Measurements from ENCODE around the gene UTF1. TPM values are rescaled to one million over a fixed set of nuclear protein-coding genes. Genes with fewer than 3 reads are reported as not detected.

UTF1 gene
- total and polyA plus RNA-seq, 9 of the 15 experiments (the other 6 are each of a cell fraction or from before 2014, with no cell fraction given): 0.35 to 0.46 TPM; not detected in 7

DNA sequence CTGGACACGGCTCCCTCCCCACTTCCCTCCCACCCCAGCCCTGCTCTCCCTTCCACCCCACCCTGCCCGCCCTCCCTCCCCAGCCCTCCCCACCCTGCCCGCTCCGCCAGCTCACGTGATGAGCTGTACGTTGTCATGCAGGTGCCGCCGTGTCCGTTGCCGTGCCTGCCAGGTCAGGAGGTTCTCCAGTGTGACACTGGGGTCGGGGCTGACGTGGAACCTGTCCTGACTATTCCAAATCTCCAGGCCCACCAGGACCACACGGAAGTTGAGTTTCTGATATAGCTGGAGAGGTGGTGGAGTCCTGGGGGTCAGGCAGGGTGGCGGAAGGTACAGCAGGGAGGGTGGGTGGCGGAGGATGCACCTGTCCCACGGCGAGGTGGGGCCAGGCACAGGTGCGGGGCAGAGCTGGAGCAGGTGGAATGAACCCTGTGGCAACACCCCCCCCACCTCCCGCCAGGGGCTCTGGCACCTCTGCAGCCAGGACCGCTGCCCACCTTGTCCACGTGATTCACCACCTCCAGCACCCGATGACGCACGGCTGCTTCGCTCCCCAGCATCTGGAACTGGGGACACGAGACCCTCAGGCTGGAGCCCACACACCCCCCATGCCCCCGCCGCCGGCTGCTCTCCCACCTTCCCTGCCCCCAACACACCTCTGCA is 42.4 kb downstream of the UTF1 start:
- no peak overlapping the region for H3K9ac ChIP-seq (ENCODE audit: insufficient read depth in 1 of 2, low read depth in 2 of 2, low read length in 2 of 2)
- no peak for TF ChIP-seq MIER1 (IDR thresholded peaks at IDR 0.05; ENCODE audit: low read depth)
- TF ChIP-seq, protein P1, sequence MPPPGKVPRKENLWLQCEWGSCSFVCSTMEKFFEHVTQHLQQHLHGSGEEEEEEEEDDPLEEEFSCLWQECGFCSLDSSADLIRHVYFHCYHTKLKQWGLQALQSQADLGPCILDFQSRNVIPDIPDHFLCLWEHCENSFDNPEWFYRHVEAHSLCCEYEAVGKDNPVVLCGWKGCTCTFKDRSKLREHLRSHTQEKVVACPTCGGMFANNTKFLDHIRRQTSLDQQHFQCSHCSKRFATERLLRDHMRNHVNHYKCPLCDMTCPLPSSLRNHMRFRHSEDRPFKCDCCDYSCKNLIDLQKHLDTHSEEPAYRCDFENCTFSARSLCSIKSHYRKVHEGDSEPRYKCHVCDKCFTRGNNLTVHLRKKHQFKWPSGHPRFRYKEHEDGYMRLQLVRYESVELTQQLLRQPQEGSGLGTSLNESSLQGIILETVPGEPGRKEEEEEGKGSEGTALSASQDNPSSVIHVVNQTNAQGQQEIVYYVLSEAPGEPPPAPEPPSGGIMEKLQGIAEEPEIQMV (tag; conservative IDR thresholded peaks at IDR 0.05; ENCODE audit: low read depth): no peak
- TF ChIP-seq ETV6 (IDR thresholded peaks at IDR 0.05; ENCODE audit: borderline replicate concordance in 1 of 2, low read depth in 2 of 2, low read length in 1 of 2): no peak
- no peak for TF ChIP-seq ETV6 (CRISPR knock-in tag; IDR thresholded peaks at IDR 0.05; ENCODE audit: borderline replicate concordance)
- no peak for TF ChIP-seq ARHGAP35 (IDR thresholded peaks at IDR 0.05; ENCODE audit: partially characterized antibody)
- TF ChIP-seq, protein P2, sequence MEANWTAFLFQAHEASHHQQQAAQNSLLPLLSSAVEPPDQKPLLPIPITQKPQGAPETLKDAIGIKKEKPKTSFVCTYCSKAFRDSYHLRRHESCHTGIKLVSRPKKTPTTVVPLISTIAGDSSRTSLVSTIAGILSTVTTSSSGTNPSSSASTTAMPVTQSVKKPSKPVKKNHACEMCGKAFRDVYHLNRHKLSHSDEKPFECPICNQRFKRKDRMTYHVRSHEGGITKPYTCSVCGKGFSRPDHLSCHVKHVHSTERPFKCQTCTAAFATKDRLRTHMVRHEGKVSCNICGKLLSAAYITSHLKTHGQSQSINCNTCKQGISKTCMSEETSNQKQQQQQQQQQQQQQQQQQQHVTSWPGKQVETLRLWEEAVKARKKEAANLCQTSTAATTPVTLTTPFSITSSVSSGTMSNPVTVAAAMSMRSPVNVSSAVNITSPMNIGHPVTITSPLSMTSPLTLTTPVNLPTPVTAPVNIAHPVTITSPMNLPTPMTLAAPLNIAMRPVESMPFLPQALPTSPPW (CRISPR knock-in tag; IDR thresholded peaks at IDR 0.05): no peak
- no peak for TF ChIP-seq ZNF165 (CRISPR knock-in tag; IDR thresholded peaks at IDR 0.05; ENCODE audit: borderline replicate concordance)
- TF ChIP-seq MEIS2 (IDR thresholded peaks at IDR 0.05; ENCODE audit: partially characterized antibody): no peak
- no peak for TF ChIP-seq ASH1L (IDR thresholded peaks at IDR 0.05; ENCODE audit: borderline replicate concordance, low read depth, partially characterized antibody)
- TF ChIP-seq ZNF644 (tag; IDR thresholded peaks at IDR 0.05; ENCODE audit: low read depth): no peak
- TF ChIP-seq CBX2 (IDR thresholded peaks at IDR 0.05; ENCODE audit: insufficient read depth, low read length, poor library complexity, severe bottlenecking): no peak
- no peak for TF ChIP-seq HNRNPLL (IDR thresholded peaks at IDR 0.05; ENCODE audit: low read depth, low read length, poor library complexity, severe bottlenecking)
- TF ChIP-seq, protein P3, sequence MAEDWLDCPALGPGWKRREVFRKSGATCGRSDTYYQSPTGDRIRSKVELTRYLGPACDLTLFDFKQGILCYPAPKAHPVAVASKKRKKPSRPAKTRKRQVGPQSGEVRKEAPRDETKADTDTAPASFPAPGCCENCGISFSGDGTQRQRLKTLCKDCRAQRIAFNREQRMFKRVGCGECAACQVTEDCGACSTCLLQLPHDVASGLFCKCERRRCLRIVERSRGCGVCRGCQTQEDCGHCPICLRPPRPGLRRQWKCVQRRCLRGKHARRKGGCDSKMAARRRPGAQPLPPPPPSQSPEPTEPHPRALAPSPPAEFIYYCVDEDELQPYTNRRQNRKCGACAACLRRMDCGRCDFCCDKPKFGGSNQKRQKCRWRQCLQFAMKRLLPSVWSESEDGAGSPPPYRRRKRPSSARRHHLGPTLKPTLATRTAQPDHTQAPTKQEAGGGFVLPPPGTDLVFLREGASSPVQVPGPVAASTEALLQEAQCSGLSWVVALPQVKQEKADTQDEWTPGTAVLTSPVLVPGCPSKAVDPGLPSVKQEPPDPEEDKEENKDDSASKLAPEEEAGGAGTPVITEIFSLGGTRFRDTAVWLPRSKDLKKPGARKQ (CRISPR knock-in tag; IDR thresholded peaks at IDR 0.05): no peak
- TF ChIP-seq FOXM1 (IDR thresholded peaks at IDR 0.05; ENCODE audit: low read depth): no peak
- TF ChIP-seq FOXM1 (CRISPR knock-in tag; IDR thresholded peaks at IDR 0.05; ENCODE audit: low read depth): no peak
- no peak for TF ChIP-seq HNRNPL (IDR thresholded peaks at IDR 0.05; ENCODE audit: low read depth, low read length)
- no peak for TF ChIP-seq PRMT5 (CRISPR knock-in tag; IDR thresholded peaks at IDR 0.05)

More for the DNA sequence above, 42.4 kb downstream of the UTF1 start:
- Histone ChIP-seq H3K27me3 (ENCODE audit: control insufficient read depth in 2 of 2, insufficient read depth in 2 of 2, low read length in 2 of 2) (no peaks in the 10 kb centered on the region), H3K36me3 (ENCODE audit: control insufficient read depth, insufficient read depth, low read length) (no peaks in the 10 kb centered on the region), H3K4me2 (ENCODE audit: insufficient read depth, low read length) (no peak overlapping the region), H3K9me3 (replicated peaks; ENCODE audit: control insufficient read depth, insufficient read depth, low read depth, low read length) (no peaks in the 10 kb centered on the region), H3K27ac (ENCODE audit: extremely low read depth, low read depth, low read length) (no peak overlapping the region), H4K20me1 (replicated peaks; ENCODE audit: control insufficient read depth, insufficient read depth, low read length) (no peaks in the 10 kb centered on the region), H3K79me2 (ENCODE audit: control insufficient read depth, insufficient read depth, low read length) (no peaks in the 10 kb centered on the region), H3K4me3 (no peak overlapping the region), H3K9me1 (ENCODE audit: control insufficient read depth, insufficient read depth, low read length) (no peaks in the 10 kb centered on the region), H3K4me1 (replicated peaks in 1 of 2; ENCODE audit: control insufficient read depth in 2 of 2, insufficient read depth in 2 of 2, low read length in 2 of 2) (peaks cover 20 to 92% of the 10 kb centered on the region in 2 experiments), H2AFZ (ENCODE audit: low read depth, low read length) (no peak overlapping the region)
- DNase-seq (ENCODE audit: extremely low read depth in 1 of 4, low spot score in 3 of 4) (no peak), ATAC-seq (no peak), FAIRE-seq (no peak)
- WGBS (ENCODE audit: insufficient coverage, low coverage, missing lambda C conversion rate): 62% methylated on average over 4 of the region's 29 CpGs
- CTCF ChIA-PET (ENCODE audit: low intra/inter-chr PET ratio): no interaction called here
- in situ Hi-C loops (cut with MboI): no loop called here
- BruUV-seq (replicated peaks): no TSS peak
- intact Hi-C loops (cut with micrococcal nuclease): no loop called here
- POLR2A ChIA-PET: no interaction called here

All from K562 (cell line).